Smooth muscle cell (in vitro differentiated cells): ENCODE data around the gene PPFIBP2. TPM values are rescaled to one million over a fixed set of nuclear protein-coding genes. Genes with fewer than 3 reads are reported as not detected.

Source experiments
- DNase-seq: peaks from one replicate; lab custom pipeline; 2025; ENCODE audit not compliant: unreplicated experiment; lab: John Stamatoyannopoulos, UW
- H2AFZ ChIP-seq: fragments of 200-600 bp; sonication (generic); 2 replicates; pipeline ENCODE4 v1.6.0; 2016; ENCODE audit warnings: antibody characterized with exemption, low read depth, mild to moderate bottlenecking
- H3F3A ChIP-seq: fragments of 200-600 bp; sonication (generic); 2 replicates; pipeline ENCODE4 v1.6.0; 2017; ENCODE audit warnings: antibody characterized with exemption, low read depth
- H3K27ac ChIP-seq: fragments of 200-600 bp; sonication (generic); 2 replicates; pipeline ENCODE4 v1.5.1; 2016; ENCODE audit warnings: low read depth, mild to moderate bottlenecking
- H3K27me3 ChIP-seq: fragments of 200-600 bp; sonication (generic); 2 replicates; pipeline ENCODE4 v1.6.1; 2016; ENCODE audit warnings: low read depth, mild to moderate bottlenecking
- H3K36me3 ChIP-seq: fragments of 200-600 bp; sonication (generic); 2 replicates; pipeline ENCODE4 v1.5.1; 2016; ENCODE audit warnings: low read depth
- H3K4me1 ChIP-seq: fragments of 200-600 bp; sonication (generic); 2 replicates; pipeline ENCODE4 v1.5.1; 2016; ENCODE audit warnings: low read depth
- H3K4me2 ChIP-seq: fragments of 200-600 bp; sonication (generic); 2 replicates; pipeline ENCODE4 v1.6.0; 2016; ENCODE audit warnings: mild to moderate bottlenecking
- H3K4me3 ChIP-seq: fragments of 200-600 bp; sonication (generic); 2 replicates; pipeline ENCODE4 v1.5.1; 2016; ENCODE audit warnings: mild to moderate bottlenecking
- H3K79me2 ChIP-seq: fragments of 200-600 bp; sonication (generic); 2 replicates; pipeline ENCODE4 v1.6.0; 2016; ENCODE audit warnings: low read depth, mild to moderate bottlenecking
- H3K9ac ChIP-seq: fragments of 200-600 bp; sonication (generic); 2 replicates; pipeline ENCODE4 v1.6.0; 2016; ENCODE audit warnings: low read depth
- H3K9me3 ChIP-seq: fragments of 200-600 bp; sonication (generic); replicated peaks from 2 replicates; pipeline ENCODE4 v1.5.1; 2016; ENCODE audit warnings: low read depth
- H4K20me1 ChIP-seq: fragments of 200-600 bp; sonication (generic); 2 replicates; pipeline ENCODE4 v1.6.0; 2016; ENCODE audit warnings: low read depth
- CTCF ChIP-seq: fragments of 200-600 bp; sonication (generic); IDR thresholded peaks from 2 replicates; pipeline ENCODE4 v1.5.1; 2017; ENCODE audit warnings: borderline replicate concordance, mild to moderate bottlenecking, antibody characterized with exemption; ENCODE audit not compliant: insufficient read depth, poor library complexity, severe bottlenecking
- WGBS: methylation state at CpG from one replicate; pipeline ENCODE4 v1.1.7; 2016; ENCODE audit warnings: low lambda C conversion rate; 5-methylcytosine and 5-hydroxymethylcytosine counted together
- polyA plus RNA-seq: library from polyadenylated mRNA; unstranded; fragments of >200 nt; fragmentation: Nextera tagmentation; extraction: Ambion mirVana; gene quantifications from 2 replicates; pipeline ENCODE4 v1.2.1, GENCODE V29; 2016
- total RNA-seq: library from RNA; depleted of rRNA; stranded (reverse); fragments of >200 nt; gene quantifications from 2 replicates; pipeline ENCODE4 v1.2.3, GENCODE V29; 2014

Gene PPFIBP2
- total and polyA plus RNA-seq, 2 experiments from 2014 or later: 9.8 to 20.2 TPM

GRCh38 chr11:7694235-7694634, 180.4 kb downstream of the PPFIBP2 start:
- 97% methylated on average over 3 of the region's 3 CpGs for WGBS
- no peak for DNase-seq
- no peak overlapping the region for H3K9ac ChIP-seq
- no peaks in the 10 kb centered on the region for H3F3A ChIP-seq
- H3K36me3 ChIP-seq: no peaks in the 10 kb centered on the region
- H3K27me3 ChIP-seq: peaks cover 7% of the 10 kb centered on the region
- H3K9me3 ChIP-seq: no peaks in the 10 kb centered on the region
- peak overlapping the region; percentile 24 for H3K4me3 ChIP-seq
- H4K20me1 ChIP-seq: no peaks in the 10 kb centered on the region
- H3K79me2 ChIP-seq: no peaks in the 10 kb centered on the region
- H3K4me1 ChIP-seq: peaks cover 8% of the 10 kb centered on the region
- H3K27ac ChIP-seq: no peak overlapping the region
- peak overlapping the region; percentile 66 for H3K4me2 ChIP-seq
- no peak for TF ChIP-seq CTCF
- H2AFZ ChIP-seq: no peak overlapping the region

DNA sequence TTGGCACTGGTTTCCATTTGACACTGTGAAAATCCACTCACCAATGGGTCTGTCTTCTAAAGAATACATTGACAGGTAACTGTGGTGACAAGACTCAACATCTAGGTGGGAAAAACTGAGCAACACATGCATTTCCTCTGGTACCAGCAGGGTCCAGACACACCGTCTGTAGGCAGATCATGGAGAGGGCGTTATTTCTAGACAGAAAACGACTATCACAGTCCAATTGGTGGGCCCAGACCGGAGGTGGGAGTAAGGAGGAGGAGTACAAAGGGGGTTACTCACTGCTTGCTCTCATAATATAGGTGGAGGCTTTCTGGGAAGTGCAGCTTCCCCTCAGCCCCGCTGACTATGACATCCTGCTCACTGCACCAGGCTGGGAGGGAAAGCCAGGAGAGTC, 182.6 kb downstream of the PPFIBP2 start:
- WGBS: 64% methylated on average over 5 of the region's 5 CpGs
- TF ChIP-seq CTCF: no peak
- Histone ChIP-seq H3F3A (no peaks in the 10 kb centered on the region), H3K79me2 (no peaks in the 10 kb centered on the region), H3K9me3 (no peaks in the 10 kb centered on the region), H3K27me3 (peaks cover 7% of the 10 kb centered on the region), H3K27ac (no peak overlapping the region), H3K36me3 (no peaks in the 10 kb centered on the region), H2AFZ (no peak overlapping the region), H3K9ac (no peak overlapping the region), H3K4me2 (no peak overlapping the region), H3K4me1 (peaks cover 8% of the 10 kb centered on the region), H4K20me1 (no peaks in the 10 kb centered on the region), H3K4me3 (no peak overlapping the region)
- DNase-seq: no peak

Other genes with a start within 250 kb of the PPFIBP2 start
- not detected in 2 replicates for gene OLFML1, start 28.5 kb upstream of the PPFIBP2 start, total RNA-seq
- 0.14 and 0.22 TPM in 2 replicates for gene OLFML1, start 28.5 kb upstream of the PPFIBP2 start, polyA plus RNA-seq
- 32.4 and 45.2 TPM in 2 replicates for gene CYB5R2, start 159.5 kb downstream of the PPFIBP2 start, total RNA-seq
- gene CYB5R2, start 159.5 kb downstream of the PPFIBP2 start, polyA plus RNA-seq: 45.1 and 48.1 TPM in 2 replicates
- 0.13 and 1.7 TPM in 2 replicates for gene OVCH2, start 192.5 kb downstream of the PPFIBP2 start, total RNA-seq
- 0.26 and 1.6 TPM in 2 replicates for gene OVCH2, start 192.5 kb downstream of the PPFIBP2 start, polyA plus RNA-seq